Esophagus muscularis mucosa (tissue), 4 donors: ENCODE data around the gene NGFR. TPM values are rescaled to one million over a fixed set of nuclear protein-coding genes. Genes with fewer than 3 reads are reported as not detected.

Source experiments
- DNase-seq: peaks from one replicate; pipeline ENCODE4 v3.0.0-alpha.2; 2017; ENCODE audit errors: extremely low spot score
- H3K27ac ChIP-seq, 4 donors: fragments of 200-600 bp; sonication (generic); replicated peaks in 1 of 4; 1 replicate in 3 of 4; 2 replicates in 1 of 4; pipeline ENCODE4 v1.5.1; 2016 to 2019; ENCODE audit warnings: mild to moderate bottlenecking in 1 of 4
- H3K27me3 ChIP-seq, 4 donors: fragments of 200-600 bp; sonication (generic); one replicate each; pipeline versions ENCODE4 v1.5.1 to v1.6.0; 2016 to 2019
- H3K36me3 ChIP-seq, 4 donors: fragments of 200-600 bp; sonication (generic); one replicate each; pipeline ENCODE4 v1.5.1; 2016 to 2019
- H3K4me1 ChIP-seq, 4 donors: fragments of 200-600 bp; sonication (generic); one replicate each; pipeline ENCODE4 v1.5.1; 2016 to 2019
- H3K4me3 ChIP-seq, 4 donors: fragments of 200-600 bp; sonication (generic); 1 replicate in 2 of 4; 2 replicates in 2 of 4; pipeline ENCODE4 v1.5.1; 2016 to 2019; ENCODE audit warnings: mild to moderate bottlenecking in 4 of 4, moderate library complexity in 1 of 4
- H3K9me3 ChIP-seq, 4 donors: fragments of 200-600 bp; sonication (generic); 1 replicate in 3 of 4; 2 replicates in 1 of 4; pipeline ENCODE4 v1.5.1; 2016 to 2019
- EP300 ChIP-seq: sonication (generic); formaldehyde crosslinking; IDR thresholded peaks from one replicate; pipeline ENCODE4 v1.6.1; 2017; ENCODE audit warnings: antibody characterized with exemption
- POLR2A ChIP-seq: fragments of 450-650 bp; IDR thresholded peaks from one replicate; pipeline ENCODE4 v1.6.1; 2017; ENCODE audit warnings: antibody characterized with exemption, moderate library complexity, mild to moderate bottlenecking, low read depth
- POLR2AphosphoS5 ChIP-seq, 2 donors: sonication (generic); formaldehyde crosslinking; IDR thresholded peaks; one replicate each; pipeline ENCODE4 v1.6.1; 2017; ENCODE audit warnings: antibody characterized with exemption in 2 of 2
- WGBS: methylation state at CpG from one replicate; pipeline ENCODE4 v1.1.5; 2018; 5-methylcytosine and 5-hydroxymethylcytosine counted together
- intact Hi-C: fragments of 100-400 bp; cut with DNase I; formaldehyde crosslinking; loops from one replicate; pipeline ENCODE4 v1.15.1; 2023
- total RNA-seq, 4 donors: library from RNA; depleted of rRNA; stranded (reverse); fragments of >200 nt; gene quantifications; one replicate each; pipeline versions ENCODE4 v1.1.0 to v1.2.1, GENCODE V29; 2016
- TF ChIP-seq, protein P1 (sequence below), 3 experiments: fragments of 200-600 bp in 2 of 3; fragments of 450-650 bp in 1 of 3; sonication (generic) in 2 of 3; IDR thresholded peaks; one replicate each; pipeline ENCODE4 v1.5.1; 2017 to 2019; ENCODE audit warnings: antibody characterized with exemption in 3 of 3, mild to moderate bottlenecking in 2 of 3, moderate library complexity in 1 of 3

The NGFR gene
- total RNA-seq, 4 donors from 2014 or later: 12.9 to 31.6 (median 22.6) TPM

DNA sequence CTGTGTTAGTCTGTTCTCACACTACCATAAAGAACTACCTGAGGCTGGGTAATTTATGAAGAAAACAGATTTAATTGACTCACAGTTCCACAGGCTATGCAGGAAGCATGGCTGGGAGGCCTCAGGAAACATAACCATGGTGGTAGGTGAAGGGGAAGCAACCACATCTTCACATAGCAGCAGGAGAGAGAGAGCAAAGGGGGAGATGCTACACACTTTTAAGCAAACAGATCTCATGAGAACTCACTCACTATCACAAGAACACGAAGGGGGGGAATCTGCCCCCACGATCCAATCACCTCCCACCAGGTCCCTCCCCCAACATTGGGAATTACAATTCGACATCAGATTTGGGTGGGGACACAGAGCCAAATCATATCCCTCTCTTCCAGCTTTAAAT is 48.8 kb downstream of the NGFR start:
- Histone ChIP-seq H3K27me3 (peaks cover 0 to 10% (median 0%) of the 10 kb centered on the region in 4 donors), H3K9me3 (peaks cover 0 to 4% (median under 1%) of the 10 kb centered on the region in 4 donors), H3K36me3 (no peaks in the 10 kb centered on the region), H3K4me1 (peaks cover 0 to 5% (median 0%) of the 10 kb centered on the region in 4 donors), H3K27ac (no peak overlapping the region), H3K4me3 (no peak overlapping the region)
- TF ChIP-seq POLR2AphosphoS5 (IDR thresholded peaks at IDR 0.05) (no peak), POLR2A (no peak), EP300 (no peak)
- TF ChIP-seq, protein P1, sequence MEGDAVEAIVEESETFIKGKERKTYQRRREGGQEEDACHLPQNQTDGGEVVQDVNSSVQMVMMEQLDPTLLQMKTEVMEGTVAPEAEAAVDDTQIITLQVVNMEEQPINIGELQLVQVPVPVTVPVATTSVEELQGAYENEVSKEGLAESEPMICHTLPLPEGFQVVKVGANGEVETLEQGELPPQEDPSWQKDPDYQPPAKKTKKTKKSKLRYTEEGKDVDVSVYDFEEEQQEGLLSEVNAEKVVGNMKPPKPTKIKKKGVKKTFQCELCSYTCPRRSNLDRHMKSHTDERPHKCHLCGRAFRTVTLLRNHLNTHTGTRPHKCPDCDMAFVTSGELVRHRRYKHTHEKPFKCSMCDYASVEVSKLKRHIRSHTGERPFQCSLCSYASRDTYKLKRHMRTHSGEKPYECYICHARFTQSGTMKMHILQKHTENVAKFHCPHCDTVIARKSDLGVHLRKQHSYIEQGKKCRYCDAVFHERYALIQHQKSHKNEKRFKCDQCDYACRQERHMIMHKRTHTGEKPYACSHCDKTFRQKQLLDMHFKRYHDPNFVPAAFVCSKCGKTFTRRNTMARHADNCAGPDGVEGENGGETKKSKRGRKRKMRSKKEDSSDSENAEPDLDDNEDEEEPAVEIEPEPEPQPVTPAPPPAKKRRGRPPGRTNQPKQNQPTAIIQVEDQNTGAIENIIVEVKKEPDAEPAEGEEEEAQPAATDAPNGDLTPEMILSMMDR (IDR thresholded peaks at IDR 0.05): no peak
- WGBS: 96% methylated on average over 3 of the region's 3 CpGs
- DNase-seq: no peak
- intact Hi-C loops: no loop called here

GRCh38 chr17:49545007-49545660 is 50.0 kb downstream of the NGFR start:
- WGBS: 85% methylated on average over 8 of the region's 8 CpGs
- no peaks in the 10 kb centered on the region for H3K36me3 ChIP-seq
- H3K27me3 ChIP-seq: peaks cover 0 to 10% (median 0%) of the 10 kb centered on the region in 4 donors
- peaks cover 0 to 4% (median 0%) of the 10 kb centered on the region in 4 donors for H3K9me3 ChIP-seq
- TF ChIP-seq EP300 (no peak), POLR2A (no peak), POLR2AphosphoS5 (IDR thresholded peaks at IDR 0.05) (no peak)
- TF ChIP-seq, protein P1 (IDR thresholded peaks at IDR 0.05): no peak
- no peak overlapping the region for H3K4me3 ChIP-seq
- no peak for DNase-seq
- intact Hi-C loops: no loop called here
- peaks cover 0 to 5% (median 0%) of the 10 kb centered on the region in 4 donors for H3K4me1 ChIP-seq
- no peak overlapping the region for H3K27ac ChIP-seq

GRCh38 chr17:49545806-49546545 is 50.9 kb downstream of the NGFR start:
- no peaks in the 10 kb centered on the region for H3K36me3 ChIP-seq
- peaks cover 0 to under 1% (median 0%) of the 10 kb centered on the region in 4 donors for H3K9me3 ChIP-seq
- H3K4me3 ChIP-seq: no peak overlapping the region
- intact Hi-C loops: no loop called here
- no peak overlapping the region for H3K27ac ChIP-seq
- H3K27me3 ChIP-seq: peaks cover 0 to 10% (median 0%) of the 10 kb centered on the region in 4 donors
- H3K4me1 ChIP-seq: peaks cover 0 to 5% (median 0%) of the 10 kb centered on the region in 4 donors
- DNase-seq: no peak
- WGBS: 94% methylated on average over 12 of the region's 15 CpGs
- TF ChIP-seq POLR2AphosphoS5 (IDR thresholded peaks at IDR 0.05) (no peak), POLR2A (no peak), EP300 (no peak)
- TF ChIP-seq, protein P1 (IDR thresholded peaks at IDR 0.05): no peak

DNA sequence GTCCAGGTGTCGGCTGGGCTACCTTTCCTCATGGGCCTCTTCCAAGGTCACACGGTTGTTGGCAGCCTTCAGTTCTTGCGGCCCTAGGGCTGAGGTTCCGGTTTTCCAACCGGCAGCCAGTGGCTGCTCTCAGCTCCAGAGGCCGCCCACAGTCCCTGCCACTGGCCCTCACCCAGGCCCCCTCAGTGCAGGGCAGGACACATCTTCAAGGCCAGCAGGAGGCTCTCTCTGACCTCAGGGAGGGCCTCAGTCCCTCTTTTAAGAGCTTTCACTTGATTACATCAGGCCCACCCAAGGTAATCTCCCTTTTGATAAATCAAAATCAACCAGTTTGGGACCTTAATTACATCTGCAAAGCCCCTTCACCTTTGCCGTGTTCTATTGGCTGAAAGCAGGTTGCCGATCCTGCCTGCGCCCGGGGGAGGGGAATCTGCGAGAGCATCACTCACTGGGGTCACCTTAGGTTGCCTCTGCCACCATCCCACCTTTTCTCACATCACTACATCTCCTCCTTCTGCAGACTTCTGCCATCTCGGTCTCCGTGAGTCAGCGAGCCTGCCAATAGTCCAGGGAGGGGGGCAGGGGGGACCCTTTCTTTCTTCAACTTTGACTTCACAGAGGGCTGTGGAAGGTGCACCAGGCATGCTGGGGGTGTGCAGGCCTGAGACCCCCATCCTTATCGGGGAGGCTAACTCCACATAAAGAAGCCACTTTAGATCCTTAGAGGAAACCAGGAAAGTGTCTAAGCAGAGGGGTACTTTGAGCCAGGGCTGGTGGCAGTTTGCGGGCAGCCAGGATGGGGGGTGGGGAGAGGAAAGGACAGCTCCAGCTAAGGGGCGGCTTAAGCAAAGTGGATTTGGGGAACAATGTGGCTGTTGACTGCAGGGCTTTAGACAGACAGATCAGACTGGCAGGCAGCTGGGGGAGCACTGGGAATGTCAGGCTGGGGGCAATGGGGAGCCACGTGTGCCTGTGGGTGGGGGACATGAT is 51.7 kb downstream of the NGFR start:
- H3K27ac ChIP-seq: no peak overlapping the region
- H3K4me3 ChIP-seq: no peak overlapping the region
- no peak for TF ChIP-seq POLR2AphosphoS5 (IDR thresholded peaks at IDR 0.05)
- TF ChIP-seq POLR2A: no peak
- no peak for TF ChIP-seq EP300
- TF ChIP-seq, protein P1 (IDR thresholded peaks at IDR 0.05): no peak
- peaks cover 0 to 10% (median 0%) of the 10 kb centered on the region in 4 donors for H3K27me3 ChIP-seq
- no peak for DNase-seq
- 84% methylated on average over 17 of the region's 18 CpGs for WGBS
- peaks cover 0 to 5% (median 0%) of the 10 kb centered on the region in 4 donors for H3K4me1 ChIP-seq
- H3K36me3 ChIP-seq: no peaks in the 10 kb centered on the region
- H3K9me3 ChIP-seq: no peaks in the 10 kb centered on the region
- intact Hi-C loops: no loop called here
